SK-N-SH (cell line): ENCODE results near the gene ABCG1. TPM values are rescaled to one million over a fixed set of nuclear protein-coding genes. Genes with fewer than 3 reads are reported as not detected.

Experiments
- CTCF ChIA-PET: fragments of 300-600, 350-600 bp; formaldehyde crosslinking; extraction: SDS; loops from one replicate; lab custom pipeline; 2021; lab: Yijun Ruan, JAX
- POLR2A ChIA-PET: fragments of 350-600 bp; sonication (Branson Sonifier 250); formaldehyde crosslinking; extraction: SDS; loops from one replicate; lab custom pipeline; 2020; ENCODE audit warnings: antibody characterized with exemption, inconsistent platforms; lab: Yijun Ruan, JAX
- DNase-seq: peaks from one replicate; pipeline ENCODE4 v3.0.0; 2012
- H2AFZ ChIP-seq: fragments of 200-600 bp; sonication (generic); 2 replicates; pipeline ENCODE4 v1.8.1; 2016; ENCODE audit warnings: antibody characterized with exemption, mild to moderate bottlenecking, low read depth
- H3F3A ChIP-seq: fragments of 200-600 bp; sonication (generic); replicated peaks from 2 replicates; pipeline ENCODE3; 2016; ENCODE audit warnings: antibody characterized with exemption, mild to moderate bottlenecking; ENCODE audit not compliant: insufficient read depth
- H3K27ac ChIP-seq, 2 experiments: fragments of 200-500 bp in 1 of 2; fragments of 200-600 bp in 1 of 2; sonication (Bioruptor generic) in 1 of 2; sonication (generic), shearing (Covaris generic) in 1 of 2; 2 replicates each; pipeline versions ENCODE4 v1.5.1 to v1.6.1; 2014 to 2016; ENCODE audit warnings: low read depth in 2 of 2, inconsistent platforms in 1 of 2, low read length in 1 of 2, mild to moderate bottlenecking in 1 of 2, mixed read lengths in 1 of 2
- H3K27me3 ChIP-seq: fragments of 200-600 bp; sonication (generic), shearing (Covaris generic); 2 replicates; pipeline ENCODE4 v1.6.1; 2016; ENCODE audit warnings: mixed run types; ENCODE audit not compliant: insufficient read depth
- H3K36me3 ChIP-seq, 2 experiments: fragments of 200-500 bp in 1 of 2; fragments of 200-600 bp in 1 of 2; sonication (Bioruptor generic) in 1 of 2; sonication (generic) in 1 of 2; replicated peaks in 1 of 2; 2 replicates each; pipeline versions ENCODE3 to v1.5.1; 2014 to 2016; ENCODE audit warnings: low read length in 1 of 2, mild to moderate bottlenecking in 1 of 2; ENCODE audit not compliant: insufficient read depth in 2 of 2, control insufficient read depth in 1 of 2
- H3K4me1 ChIP-seq, 2 experiments: fragments of 200-500 bp in 1 of 2; fragments of 200-600 bp in 1 of 2; sonication (Bioruptor generic) in 1 of 2; sonication (generic), shearing (Covaris generic) in 1 of 2; 2 replicates each; pipeline versions ENCODE4 v1.5.1 to v1.6.1; 2014 to 2016; ENCODE audit warnings: low read depth in 1 of 2, low read length in 1 of 2, mixed run types in 1 of 2; ENCODE audit not compliant: insufficient read depth in 2 of 2, control insufficient read depth in 1 of 2
- H3K4me2 ChIP-seq: fragments of 200-600 bp; sonication (generic), shearing (Covaris generic); 2 replicates; pipeline ENCODE4 v1.6.1; 2017; ENCODE audit warnings: mixed run types
- H3K4me3 ChIP-seq, 2 experiments: fragments of 200-500 bp in 1 of 2; fragments of 200-600 bp in 1 of 2; sonication (Bioruptor generic) in 1 of 2; sonication (generic), shearing (Covaris generic) in 1 of 2; 2 replicates each; pipeline versions ENCODE4 v1.5.1 to v1.8.1; 2014 to 2016; ENCODE audit warnings: low read depth in 2 of 2, inconsistent platforms in 1 of 2, low read length in 1 of 2, mild to moderate bottlenecking in 1 of 2, mixed read lengths in 1 of 2, moderate library complexity in 1 of 2
- H3K79me2 ChIP-seq: fragments of 200-600 bp; sonication (generic); 2 replicates; pipeline ENCODE4 v1.8.1; 2017; ENCODE audit warnings: mild to moderate bottlenecking; ENCODE audit not compliant: insufficient read depth
- H3K9ac ChIP-seq: fragments of 200-600 bp; sonication (generic); 2 replicates; pipeline ENCODE4 v1.6.1; 2017; ENCODE audit warnings: mixed run types
- H3K9me2 ChIP-seq: fragments of 200-600 bp; sonication (generic); 2 replicates; pipeline ENCODE4 v1.6.1; 2017; ENCODE audit warnings: mixed run types
- H3K9me3 ChIP-seq: fragments of 200-600 bp; sonication (generic); 2 replicates; pipeline ENCODE4 v1.6.1; 2017; ENCODE audit warnings: mixed run types, mild to moderate bottlenecking, moderate library complexity
- H4K20me1 ChIP-seq: fragments of 200-600 bp; sonication (generic); 2 replicates; pipeline ENCODE4 v1.6.1; 2017; ENCODE audit warnings: mild to moderate bottlenecking, mixed run types; ENCODE audit not compliant: insufficient read depth
- EP300 ChIP-seq, 2 experiments: IDR thresholded peaks; 2 replicates each; pipeline versions ENCODE4 v1.4.0 to v1.6.1; 2012; ENCODE audit warnings: borderline replicate concordance in 1 of 2, low read depth in 1 of 2, low read length in 1 of 2
- FOXJ3 ChIP-seq: sonication (generic); formaldehyde crosslinking; IDR thresholded peaks from 2 replicates; pipeline ENCODE4 v1.5.1; 2020; ENCODE audit warnings: mild to moderate bottlenecking, missing genetic modification reagents
- FOXM1 ChIP-seq: IDR thresholded peaks from 2 replicates; pipeline ENCODE4 v1.4.0; 2012; ENCODE audit warnings: low read depth, mild to moderate bottlenecking
- GATA2 ChIP-seq: sonication (generic); formaldehyde crosslinking; IDR thresholded peaks from 2 replicates; pipeline ENCODE4 v1.5.0; 2020; ENCODE audit warnings: mild to moderate bottlenecking, missing genetic modification reagents
- NFIC ChIP-seq: IDR thresholded peaks from 2 replicates; pipeline ENCODE4 v1.4.0; 2012; ENCODE audit warnings: borderline replicate concordance
- RAD21 ChIP-seq: IDR thresholded peaks from 2 replicates; pipeline ENCODE4 v1.6.1; 2012; ENCODE audit warnings: mild to moderate bottlenecking, low read length
- RCOR1 ChIP-seq: fragments of 150-350 bp; IDR thresholded peaks from 2 replicates; pipeline ENCODE4 v1.6.1; 2017; ENCODE audit warnings: antibody characterized with exemption, low read length
- RXRA ChIP-seq: IDR thresholded peaks from 2 replicates; pipeline ENCODE4 v1.4.0; 2012; ENCODE audit warnings: low read depth, mild to moderate bottlenecking, borderline replicate concordance
- TEAD4 ChIP-seq: IDR thresholded peaks from 2 replicates; pipeline ENCODE4 v1.4.0; 2012; ENCODE audit warnings: mild to moderate bottlenecking, borderline replicate concordance; ENCODE audit not compliant: insufficient read depth
- USF2 ChIP-seq: fragments of 150-350 bp; IDR thresholded peaks from 2 replicates; pipeline ENCODE4 v1.6.1; 2017; ENCODE audit warnings: antibody characterized with exemption, low read length, low read depth, borderline replicate concordance
- YY1 ChIP-seq: IDR thresholded peaks from 2 replicates; pipeline ENCODE4 v1.4.0; 2012; ENCODE audit warnings: low read depth, mild to moderate bottlenecking
- WGBS: methylation state at CpG from one replicate; pipeline ENCODE4 v1.1.6; 2017; ENCODE audit warnings: low lambda C conversion rate; 5-methylcytosine and 5-hydroxymethylcytosine counted together
- polyA plus RNA-seq, 3 experiments: library from polyadenylated mRNA; depleted of rRNA; stranded (reverse); fragments of >200 nt; gene quantifications; 2 replicates each; pipeline ENCODE4 v1.2.3, GENCODE V29; 2012
- TF ChIP-seq, protein P1 (sequence below): fragments of 200-600 bp; sonication (generic); IDR thresholded peaks from 2 replicates; pipeline ENCODE4 v1.6.1; 2017; ENCODE audit warnings: antibody characterized with exemption, mild to moderate bottlenecking, moderate library complexity

Gene ABCG1
- polyA plus RNA-seq, 1 of the 3 experiments (the other 2 are of a cell fraction), result 0.07 TPM

DNA sequence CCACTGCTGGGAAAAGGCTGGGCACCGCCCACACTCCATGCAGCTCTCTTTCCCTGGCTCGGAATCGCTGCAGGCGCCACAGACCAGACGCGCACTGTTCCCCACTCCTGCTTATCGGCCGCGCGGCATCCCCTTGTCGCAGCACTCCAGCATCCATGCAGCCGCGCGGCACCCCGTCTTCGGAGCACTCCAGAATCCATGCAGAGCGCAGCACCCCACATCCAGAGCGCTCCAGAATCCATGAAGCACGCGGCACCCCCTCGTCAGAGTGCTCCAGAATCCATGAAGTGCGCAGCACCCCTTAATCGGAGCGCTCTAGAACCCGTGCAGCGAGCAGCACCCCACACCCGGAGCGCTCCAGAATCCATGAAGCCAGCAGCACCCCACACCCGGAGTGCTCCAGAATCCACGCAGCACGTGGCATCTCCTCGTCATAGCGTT is 86.8 kb downstream of the ABCG1 start:
- no peak overlapping the region for H2AFZ ChIP-seq
- TF ChIP-seq FOXM1, result no peak
- TF ChIP-seq FOXJ3 (CRISPR knock-in tag), result no peak
- no peak for TF ChIP-seq RAD21
- no peak for TF ChIP-seq GATA2 (CRISPR knock-in tag)
- no peak for TF ChIP-seq RCOR1
- no peak for TF ChIP-seq YY1
- TF ChIP-seq NFIC, result no peak
- TF ChIP-seq USF2, result no peak
- no peak for TF ChIP-seq RXRA
- TF ChIP-seq TEAD4, result no peak
- no peaks in the 10 kb centered on the region for H3K36me3 ChIP-seq
- no peaks in the 10 kb centered on the region for H3K9me2 ChIP-seq
- WGBS, result 81% methylated on average over 32 of the region's 33 CpGs
- no peak overlapping the region for H3K9ac ChIP-seq
- DNase-seq, result no peak
- no peaks in the 10 kb centered on the region for H3K27me3 ChIP-seq
- peaks cover 0 to 16% of the 10 kb centered on the region in 2 experiments; a peak in 1 of 4 replicates for H3K4me1 ChIP-seq
- H3K27ac ChIP-seq, result no peak overlapping the region
- no peak overlapping the region for H3K4me2 ChIP-seq
- H4K20me1 ChIP-seq, result no peaks in the 10 kb centered on the region
- ChIA-PET CTCF (no interaction called here), POLR2A (no interaction called here)
- H3K79me2 ChIP-seq, result no peaks in the 10 kb centered on the region
- no peaks in the 10 kb centered on the region for H3K9me3 ChIP-seq
- H3F3A ChIP-seq, result no peaks in the 10 kb centered on the region
- no peak overlapping the region for H3K4me3 ChIP-seq

DNA sequence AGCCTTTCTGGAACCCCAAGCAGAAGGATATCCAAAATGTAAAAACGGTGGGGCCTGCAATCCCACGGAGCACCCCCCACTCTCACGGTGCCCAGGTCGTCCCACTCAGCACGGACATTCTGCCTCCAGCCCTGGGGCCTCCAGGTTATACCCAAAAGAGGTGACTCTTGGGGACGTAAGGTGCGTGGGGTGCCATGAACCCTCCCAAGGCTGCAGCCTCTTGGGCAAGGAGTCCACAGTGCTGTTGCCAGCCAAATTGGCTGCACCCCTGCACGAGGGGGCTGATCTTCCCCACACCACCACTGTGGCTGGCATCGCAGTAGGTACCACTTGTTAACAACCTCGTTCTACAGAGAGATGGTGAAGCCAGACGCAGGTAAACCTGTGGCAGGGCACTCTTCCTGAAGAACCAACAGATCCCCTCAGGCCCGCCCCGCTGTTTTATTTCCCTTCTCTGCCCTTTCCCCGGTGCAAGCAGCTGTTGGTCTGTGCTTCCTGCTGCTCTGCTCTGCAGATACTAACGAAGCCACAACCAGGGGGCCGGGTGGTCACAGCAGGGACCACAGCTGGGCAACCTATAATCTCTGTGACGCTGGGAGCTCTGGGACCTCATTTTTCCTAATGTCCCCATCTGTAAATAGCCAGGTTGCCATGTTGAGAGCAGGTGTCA is 87.6 kb downstream of the ABCG1 start:
- peaks cover 0 to 16% of the 10 kb centered on the region in 2 experiments; a peak in 1 of 4 replicates for H3K4me1 ChIP-seq
- no peaks in the 10 kb centered on the region for H3K79me2 ChIP-seq
- DNase-seq, result no peak
- H3F3A ChIP-seq, result no peaks in the 10 kb centered on the region
- H3K4me2 ChIP-seq, result no peak overlapping the region
- H3K9me3 ChIP-seq, result no peaks in the 10 kb centered on the region
- H3K9me2 ChIP-seq, result no peaks in the 10 kb centered on the region
- no peak overlapping the region for H3K4me3 ChIP-seq
- H3K9ac ChIP-seq, result no peak overlapping the region
- 28% methylated on average over 13 of the region's 17 CpGs for WGBS
- ChIA-PET CTCF (no interaction called here), POLR2A (no interaction called here)
- H4K20me1 ChIP-seq, result no peaks in the 10 kb centered on the region
- TF ChIP-seq, protein P1, sequence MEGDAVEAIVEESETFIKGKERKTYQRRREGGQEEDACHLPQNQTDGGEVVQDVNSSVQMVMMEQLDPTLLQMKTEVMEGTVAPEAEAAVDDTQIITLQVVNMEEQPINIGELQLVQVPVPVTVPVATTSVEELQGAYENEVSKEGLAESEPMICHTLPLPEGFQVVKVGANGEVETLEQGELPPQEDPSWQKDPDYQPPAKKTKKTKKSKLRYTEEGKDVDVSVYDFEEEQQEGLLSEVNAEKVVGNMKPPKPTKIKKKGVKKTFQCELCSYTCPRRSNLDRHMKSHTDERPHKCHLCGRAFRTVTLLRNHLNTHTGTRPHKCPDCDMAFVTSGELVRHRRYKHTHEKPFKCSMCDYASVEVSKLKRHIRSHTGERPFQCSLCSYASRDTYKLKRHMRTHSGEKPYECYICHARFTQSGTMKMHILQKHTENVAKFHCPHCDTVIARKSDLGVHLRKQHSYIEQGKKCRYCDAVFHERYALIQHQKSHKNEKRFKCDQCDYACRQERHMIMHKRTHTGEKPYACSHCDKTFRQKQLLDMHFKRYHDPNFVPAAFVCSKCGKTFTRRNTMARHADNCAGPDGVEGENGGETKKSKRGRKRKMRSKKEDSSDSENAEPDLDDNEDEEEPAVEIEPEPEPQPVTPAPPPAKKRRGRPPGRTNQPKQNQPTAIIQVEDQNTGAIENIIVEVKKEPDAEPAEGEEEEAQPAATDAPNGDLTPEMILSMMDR, result no peak
- TF ChIP-seq EP300 (IDR thresholded peaks at IDR 0.05; ENCODE audit: borderline replicate concordance in 1 of 2, low read depth in 1 of 2, low read length in 1 of 2) (no peak), YY1 (no peak)
- H3K36me3 ChIP-seq, result no peaks in the 10 kb centered on the region
- H3K27ac ChIP-seq, result no peak overlapping the region
- H2AFZ ChIP-seq, result no peak overlapping the region
- no peaks in the 10 kb centered on the region for H3K27me3 ChIP-seq
